HG03460 (cell line): Measurements from ENCODE around the gene LRG1.

Experiments
- ATAC-seq: cut with Tn5 transposase; IDR thresholded peaks from one replicate; pipeline ENCODE4 v1.9.1; 2021; ENCODE audit not compliant: unreplicated experiment

The LRG1 gene

DNA sequence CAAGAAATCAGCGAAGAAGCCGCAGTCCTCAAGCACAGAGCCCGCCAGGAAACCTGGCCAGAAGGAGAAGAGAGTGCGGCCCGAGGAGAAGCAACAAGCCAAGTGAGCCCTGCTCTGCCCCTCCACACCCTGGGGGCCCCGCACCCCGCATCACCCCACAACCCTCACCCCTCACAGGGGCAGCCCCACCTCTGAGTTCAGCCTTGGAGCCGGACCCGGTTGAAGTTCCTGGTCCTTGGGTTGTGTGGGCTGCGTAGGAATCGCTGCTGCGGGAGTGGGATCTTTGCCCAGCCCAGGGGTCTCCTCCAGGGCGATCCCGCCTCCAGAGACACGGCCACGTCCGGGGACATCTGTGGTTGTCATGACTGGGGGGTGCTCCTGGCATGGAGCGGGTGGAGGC is 43.5 kb downstream of the LRG1 start:
- no peak for ATAC-seq

DNA sequence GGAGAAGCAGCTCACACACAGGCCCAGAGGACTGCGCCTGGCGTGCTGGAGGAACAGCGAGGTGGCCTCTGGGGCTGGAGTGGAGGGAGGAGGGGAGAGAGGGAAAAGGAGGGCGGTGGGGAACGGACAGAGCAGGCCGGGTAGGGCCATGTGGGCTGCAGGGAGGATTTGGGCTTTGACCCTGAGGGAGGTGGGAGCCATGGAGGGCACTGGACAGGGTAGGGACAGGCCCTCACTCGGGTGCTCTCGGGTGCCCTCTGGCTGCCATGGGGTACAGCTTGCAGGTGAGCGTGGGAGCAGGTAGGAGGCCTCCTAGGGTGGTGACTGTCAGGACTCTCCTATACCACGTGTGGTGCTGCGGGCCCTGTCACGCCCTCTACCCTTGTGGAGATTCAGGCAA is 44.4 kb downstream of the LRG1 start:
- ATAC-seq, result no peak

DNA sequence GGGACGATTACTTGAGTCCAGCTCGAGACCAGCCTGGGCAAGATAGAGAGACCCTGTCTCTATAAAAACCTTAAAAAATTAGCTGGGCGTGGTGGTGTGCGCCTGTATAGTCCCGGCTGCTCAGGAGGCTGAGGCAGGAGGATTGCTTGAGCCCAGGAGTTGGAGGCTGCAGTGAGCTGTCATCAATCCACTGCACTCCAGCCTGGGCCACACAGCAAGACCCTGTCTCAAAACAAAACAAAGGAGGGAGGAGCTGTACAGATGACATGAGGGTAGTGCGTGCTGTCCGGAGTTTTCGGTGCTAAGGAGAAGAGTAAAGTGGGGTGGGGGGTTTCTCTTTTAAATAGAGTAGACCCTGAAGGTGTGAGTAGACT is 45.2 kb downstream of the LRG1 start:
- no peak for ATAC-seq

DNA sequence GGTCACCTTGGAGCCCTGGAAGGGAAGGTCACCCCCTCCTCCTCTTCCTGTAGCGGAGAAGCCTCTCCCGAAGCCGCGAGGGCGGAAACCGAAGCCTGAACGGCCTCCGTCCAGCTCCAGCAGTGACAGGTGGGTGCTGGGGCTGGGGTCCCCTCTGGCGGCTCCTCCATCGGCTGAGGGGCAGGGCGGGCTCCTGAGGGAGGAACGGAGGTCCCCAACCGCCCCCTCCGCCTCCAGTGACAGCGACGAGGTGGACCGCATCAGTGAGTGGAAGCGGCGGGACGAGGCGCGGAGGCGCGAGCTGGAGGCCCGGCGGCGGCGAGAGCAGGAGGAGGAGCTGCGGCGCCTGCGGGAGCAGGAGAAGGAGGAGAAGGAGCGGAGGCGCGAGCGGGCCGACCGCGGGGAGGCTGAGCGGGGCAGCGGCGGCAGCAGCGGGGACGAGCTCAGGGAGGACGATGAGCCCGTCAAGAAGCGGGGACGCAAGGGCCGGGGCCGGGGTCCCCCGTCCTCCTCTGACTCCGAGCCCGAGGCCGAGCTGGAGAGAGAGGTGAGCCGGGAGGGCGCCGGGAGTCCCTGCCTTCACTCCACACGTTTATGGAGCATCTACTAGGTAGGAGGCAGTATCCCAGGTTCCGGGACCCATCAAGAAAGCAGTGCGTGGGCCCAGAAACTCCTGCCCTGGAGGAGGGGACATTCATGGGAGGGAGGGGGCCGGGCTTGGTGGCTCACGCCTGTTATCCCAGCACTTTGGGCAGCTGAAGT is 45.7 kb downstream of the LRG1 start:
- ATAC-seq, result no peak

- no peak for ATAC-seq
Observed at GRCh38 chr19:4493104-4493928, 46.5 kb downstream of the LRG1 start.

DNA sequence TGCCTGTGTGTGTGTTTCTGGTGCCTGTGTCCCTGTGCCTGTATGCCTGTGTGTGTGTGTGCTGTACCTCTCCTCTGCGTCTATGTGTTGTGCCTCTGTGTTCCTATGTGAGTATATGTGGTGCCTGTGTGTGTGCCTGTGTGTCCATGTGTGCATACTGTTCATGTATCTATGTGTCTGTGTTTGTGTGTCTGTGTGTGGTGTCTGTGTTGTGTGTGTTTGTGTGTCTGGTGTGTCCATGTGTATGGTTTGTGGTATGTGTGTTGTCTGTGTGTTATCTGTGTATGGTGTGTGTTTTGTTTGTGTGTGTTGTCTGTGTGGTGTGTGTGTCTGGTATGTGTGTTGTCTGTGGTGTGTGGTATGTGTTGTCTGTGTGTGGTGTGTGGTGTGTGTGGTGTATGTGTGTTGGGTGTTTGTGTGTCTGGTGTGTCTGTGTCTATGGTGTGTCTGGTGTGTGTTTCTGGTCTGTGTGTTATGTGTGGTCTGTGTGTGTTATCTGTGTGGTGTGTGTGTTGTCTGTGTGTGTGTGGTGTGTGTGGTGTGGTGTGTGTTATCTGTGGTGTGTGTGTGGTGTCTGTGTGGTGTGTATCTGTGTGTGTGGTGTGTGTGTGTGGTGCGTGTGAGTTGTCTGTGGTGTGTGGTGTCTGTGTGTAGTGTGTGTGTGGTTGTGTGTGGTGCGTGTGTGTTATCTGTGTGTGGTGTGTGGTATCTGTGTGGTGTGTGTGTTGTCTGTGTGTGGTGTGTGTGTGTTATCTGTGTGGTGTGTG is 47.3 kb downstream of the LRG1 start:
- no peak for ATAC-seq

DNA sequence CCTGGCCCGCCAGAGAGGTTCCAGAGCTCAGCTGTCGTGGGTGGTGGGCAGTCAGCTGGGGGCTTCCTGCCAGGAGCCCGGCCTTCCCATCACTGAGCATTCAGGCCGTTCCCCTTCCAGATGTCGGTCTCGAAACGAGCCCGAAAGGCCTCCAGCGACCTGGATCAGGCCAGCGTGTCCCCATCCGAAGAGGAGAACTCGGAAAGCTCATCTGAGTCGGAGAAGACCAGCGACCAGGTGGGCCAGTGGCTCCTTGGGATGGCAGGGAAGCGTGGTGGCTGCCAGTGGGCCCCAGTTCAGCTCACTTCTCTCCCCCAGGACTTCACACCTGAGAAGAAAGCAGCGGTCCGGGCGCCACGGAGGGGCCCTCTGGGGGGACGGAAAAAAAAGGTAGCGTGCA is 48.4 kb downstream of the LRG1 start:
- ATAC-seq, result no peak

DNA sequence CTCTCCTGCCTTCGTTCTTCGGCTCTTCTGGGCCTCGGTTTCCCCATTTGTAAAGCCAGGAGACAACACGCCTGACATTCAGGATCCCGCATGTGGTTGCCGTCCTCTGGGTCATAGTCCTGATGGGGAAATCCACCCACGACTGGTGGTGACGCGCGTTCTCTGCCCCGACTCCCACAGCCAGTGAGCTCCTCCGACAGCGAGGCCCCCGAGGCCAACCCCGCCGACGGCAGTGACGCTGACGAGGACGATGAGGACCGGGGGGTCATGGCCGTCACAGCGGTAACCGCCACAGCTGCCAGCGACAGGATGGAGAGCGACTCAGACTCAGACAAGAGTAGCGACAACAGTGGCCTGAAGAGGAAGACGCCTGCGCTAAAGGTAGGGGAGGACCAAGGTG is 51.3 kb downstream of the LRG1 start:
- ATAC-seq, result no peak

GRCh38 chr19:4487572-4487971 is 52.3 kb downstream of the LRG1 start:
- ATAC-seq, result no peak
